ENCODE measurements around the gene TYMP.

- TF ChIP-seq CTCF (IDR thresholded peaks at IDR 0.05) (no peak), POLR2A (IDR thresholded peaks at IDR 0.05) (no peak), POLR2AphosphoS5 (IDR thresholded peaks at IDR 0.05; ENCODE audit: insufficient read depth in 1 of 2, low read depth in 1 of 2) (no peak)
Measured at GRCh38 chr22:50532824-50533796, 3.3 kb upstream of the TYMP start.
